BE2C (cell line): Measurements from ENCODE around the gene PCDHGA2.

ENCODE experiments used
- DNase-seq: peaks from one replicate; pipeline ENCODE4 v3.0.0-alpha.2; 2020
- H3K27me3 ChIP-seq: fragments of 250-450 bp; sonication (Bioruptor Pico); 2 replicates; pipeline ENCODE4 v1.5.1; 2020; ENCODE audit warnings: mild to moderate bottlenecking
- H3K36me3 ChIP-seq: fragments of 250-450 bp; sonication (Bioruptor Pico); 2 replicates; pipeline ENCODE4 v1.5.1; 2020; ENCODE audit warnings: mild to moderate bottlenecking
- H3K4me1 ChIP-seq: fragments of 250-450 bp; sonication (Bioruptor Pico); 2 replicates; pipeline ENCODE4 v1.5.1; 2020
- H3K4me3 ChIP-seq: 2 replicates; pipeline ENCODE4 v1.5.1; 2011; ENCODE audit warnings: low read depth, low read length
- H3K9me3 ChIP-seq: fragments of 250-450 bp; sonication (Bioruptor Pico); 2 replicates; pipeline ENCODE4 v1.5.1; 2020
- CTCF ChIP-seq: IDR thresholded peaks from 2 replicates; pipeline ENCODE4 v1.5.1; 2012; ENCODE audit warnings: mild to moderate bottlenecking, low read depth, low read length

PCDHGA2 gene

GRCh38 chr5:141319202-141319601 lies 19.4 kb upstream of the PCDHGA2 start:
- Histone ChIP-seq H3K4me1 (no peaks in the 10 kb centered on the region), H3K9me3 (peaks cover 11% of the 10 kb centered on the region), H3K4me3 (peak overlapping the region; percentile 100), H3K36me3 (peaks cover 54% of the 10 kb centered on the region), H3K27me3 (no peaks in the 10 kb centered on the region)
- TF ChIP-seq CTCF, result no peak
- DNase-seq, result no peak

- no peak for TF ChIP-seq CTCF
- Histone ChIP-seq H3K4me1 (no peaks in the 10 kb centered on the region), H3K4me3 (peak overlapping the region; percentile 100), H3K27me3 (no peaks in the 10 kb centered on the region), H3K36me3 (peaks cover 53% of the 10 kb centered on the region), H3K9me3 (peaks cover 11% of the 10 kb centered on the region)
- DNase-seq, result no peak
Measured at GRCh38 chr5:141319699-141320098, 18.9 kb upstream of the PCDHGA2 start.

GRCh38 chr5:141320225-141321169 lies 18.1 kb upstream of the PCDHGA2 start, which contains the start of gene TAF7:
Gene TAF7, minus strand, starts transcription at chr5:141320784. Its CDS starts 740 bp downstream, at chr5:141320044.
- Histone ChIP-seq H3K4me1 (no peaks in the 10 kb centered on the region), H3K36me3 (peaks cover 45% of the 10 kb centered on the region), H3K9me3 (peaks cover 11% of the 10 kb centered on the region), H3K27me3 (no peaks in the 10 kb centered on the region), H3K4me3 (peak within 1 kb of the TSS; percentile 100)
- TF ChIP-seq CTCF, result peak; percentile 93
- DNase-seq, result peak; percentile 96

GRCh38 chr5:141322261-141322660 lies 16.3 kb upstream of the PCDHGA2 start:
- Histone ChIP-seq H3K4me3 (no peak overlapping the region), H3K27me3 (no peaks in the 10 kb centered on the region), H3K9me3 (peaks cover 11% of the 10 kb centered on the region), H3K4me1 (no peaks in the 10 kb centered on the region), H3K36me3 (peaks cover 28% of the 10 kb centered on the region)
- DNase-seq, result no peak
- TF ChIP-seq CTCF, result no peak

GRCh38 chr5:141326088-141326854 lies 12.3 kb upstream of the PCDHGA2 start:
- no peaks in the 10 kb centered on the region for H3K27me3 ChIP-seq
- no peaks in the 10 kb centered on the region for H3K36me3 ChIP-seq
- no peaks in the 10 kb centered on the region for H3K4me1 ChIP-seq
- peak; percentile 43 for DNase-seq
- no peak overlapping the region for H3K4me3 ChIP-seq
- peak; percentile 42 for TF ChIP-seq CTCF
- no peaks in the 10 kb centered on the region for H3K9me3 ChIP-seq
